SK-N-MC (cell line): ENCODE data around the gene WFIKKN1.

Experiments used
- EZH2 ChIP-seq: fragments of 200-600 bp; sonication (generic); IDR thresholded peaks from one replicate; pipeline ENCODE4 v1.6.1; 2017; ENCODE audit warnings: antibody characterized with exemption
- POLR2AphosphoS5 ChIP-seq: IDR thresholded peaks from 2 replicates; pipeline ENCODE4 v1.6.1; 2012; ENCODE audit warnings: mild to moderate bottlenecking, low read depth, low read length, borderline replicate concordance

DNA sequence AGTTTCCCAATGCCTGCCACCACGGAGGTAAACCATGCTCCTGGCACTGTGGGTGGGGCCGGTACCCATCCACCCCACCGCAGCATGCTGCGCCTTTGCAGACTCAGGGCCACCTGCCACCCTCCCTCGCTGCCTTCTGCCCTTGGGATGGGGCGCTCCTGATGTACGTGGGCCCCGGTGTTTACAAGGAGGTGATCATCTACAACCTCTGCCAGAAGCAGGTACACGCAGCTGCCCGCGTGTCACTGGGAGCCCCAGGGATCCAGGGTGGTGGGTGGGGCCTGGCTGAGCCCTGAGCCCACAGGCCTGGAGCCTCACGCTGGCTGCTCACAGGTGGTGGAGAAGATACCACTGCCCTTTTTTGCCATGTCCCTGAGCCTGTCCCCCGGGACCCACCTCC, 35.8 kb downstream of the WFIKKN1 start:
- TF ChIP-seq POLR2AphosphoS5 (no peak), EZH2 (no peak)
